GM06990 (cell line): ENCODE measurements around the gene FGFR2.

Source experiments
- DNase-seq: peaks from one replicate; pipeline ENCODE4 v3.0.0-alpha.2; 2011; ENCODE audit not compliant: insufficient read length; ENCODE audit errors: extremely low read depth
- H3K27me3 ChIP-seq: replicated peaks from 2 replicates; pipeline ENCODE4 v1.6.0; 2011; ENCODE audit warnings: low read length; ENCODE audit not compliant: control insufficient read depth, insufficient read depth
- H3K36me3 ChIP-seq: 2 replicates; pipeline ENCODE4 v1.5.1; 2011; ENCODE audit warnings: low read length; ENCODE audit not compliant: control insufficient read depth, insufficient read depth
- H3K4me3 ChIP-seq: replicated peaks from 2 replicates; pipeline ENCODE4 v1.5.1; 2011; ENCODE audit warnings: low read depth, mild to moderate bottlenecking, control low read depth, low read length
- TF ChIP-seq, protein P1 (sequence below): IDR thresholded peaks from 2 replicates; pipeline ENCODE4 v1.5.1; 2011; ENCODE audit warnings: low read length, control low read depth, mild to moderate bottlenecking, inconsistent platforms; ENCODE audit not compliant: insufficient read depth, poor library complexity, severe bottlenecking

FGFR2 gene

DNA sequence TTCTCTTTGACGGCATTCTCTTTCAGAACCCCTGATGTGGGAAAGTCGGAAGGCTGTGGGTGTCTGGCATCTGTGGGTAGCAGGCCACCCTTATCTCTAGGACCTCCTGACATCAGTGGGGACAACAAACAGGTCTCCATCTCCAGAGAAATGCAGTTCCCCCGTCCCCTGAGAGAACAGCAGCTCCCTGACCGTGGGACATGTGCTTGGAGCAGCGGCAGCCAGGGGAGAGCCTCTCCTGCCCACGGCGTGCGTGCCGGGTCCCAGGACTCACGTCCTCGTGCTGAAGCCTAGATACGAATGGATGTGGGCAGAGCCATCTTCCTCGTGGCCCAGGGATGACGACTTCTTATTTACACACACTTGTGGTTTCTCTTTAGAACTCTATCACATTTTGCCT is 133.0 kb downstream of the FGFR2 start:
- DNase-seq = no peak
- Histone ChIP-seq H3K27me3 (no peaks in the 10 kb centered on the region), H3K36me3 (no peaks in the 10 kb centered on the region), H3K4me3 (no peak overlapping the region)
- TF ChIP-seq, protein P1, sequence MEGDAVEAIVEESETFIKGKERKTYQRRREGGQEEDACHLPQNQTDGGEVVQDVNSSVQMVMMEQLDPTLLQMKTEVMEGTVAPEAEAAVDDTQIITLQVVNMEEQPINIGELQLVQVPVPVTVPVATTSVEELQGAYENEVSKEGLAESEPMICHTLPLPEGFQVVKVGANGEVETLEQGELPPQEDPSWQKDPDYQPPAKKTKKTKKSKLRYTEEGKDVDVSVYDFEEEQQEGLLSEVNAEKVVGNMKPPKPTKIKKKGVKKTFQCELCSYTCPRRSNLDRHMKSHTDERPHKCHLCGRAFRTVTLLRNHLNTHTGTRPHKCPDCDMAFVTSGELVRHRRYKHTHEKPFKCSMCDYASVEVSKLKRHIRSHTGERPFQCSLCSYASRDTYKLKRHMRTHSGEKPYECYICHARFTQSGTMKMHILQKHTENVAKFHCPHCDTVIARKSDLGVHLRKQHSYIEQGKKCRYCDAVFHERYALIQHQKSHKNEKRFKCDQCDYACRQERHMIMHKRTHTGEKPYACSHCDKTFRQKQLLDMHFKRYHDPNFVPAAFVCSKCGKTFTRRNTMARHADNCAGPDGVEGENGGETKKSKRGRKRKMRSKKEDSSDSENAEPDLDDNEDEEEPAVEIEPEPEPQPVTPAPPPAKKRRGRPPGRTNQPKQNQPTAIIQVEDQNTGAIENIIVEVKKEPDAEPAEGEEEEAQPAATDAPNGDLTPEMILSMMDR = no peak

DNA sequence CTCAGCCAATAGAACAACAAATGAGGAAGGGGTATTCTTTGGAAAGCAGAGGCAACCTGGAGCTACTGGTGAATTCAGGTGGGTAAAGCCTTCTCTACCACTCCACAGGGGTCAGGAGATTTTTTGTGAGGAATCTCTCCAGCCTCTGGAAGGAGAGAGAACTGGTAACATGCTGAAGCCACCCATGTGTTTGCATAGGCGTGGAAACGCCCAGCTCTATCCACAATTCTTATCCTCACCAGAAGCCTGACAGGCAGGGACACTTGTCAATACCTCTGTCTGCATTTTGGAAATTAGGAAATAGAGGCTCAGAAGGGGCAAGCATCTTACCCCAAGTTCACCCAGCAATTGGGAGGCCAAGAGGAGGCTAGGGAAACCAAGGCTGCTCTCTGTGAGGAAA is 133.7 kb downstream of the FGFR2 start:
- Histone ChIP-seq H3K36me3 (no peaks in the 10 kb centered on the region), H3K4me3 (no peak overlapping the region), H3K27me3 (no peaks in the 10 kb centered on the region)
- TF ChIP-seq, protein P1 = no peak
- no peak for DNase-seq

DNA sequence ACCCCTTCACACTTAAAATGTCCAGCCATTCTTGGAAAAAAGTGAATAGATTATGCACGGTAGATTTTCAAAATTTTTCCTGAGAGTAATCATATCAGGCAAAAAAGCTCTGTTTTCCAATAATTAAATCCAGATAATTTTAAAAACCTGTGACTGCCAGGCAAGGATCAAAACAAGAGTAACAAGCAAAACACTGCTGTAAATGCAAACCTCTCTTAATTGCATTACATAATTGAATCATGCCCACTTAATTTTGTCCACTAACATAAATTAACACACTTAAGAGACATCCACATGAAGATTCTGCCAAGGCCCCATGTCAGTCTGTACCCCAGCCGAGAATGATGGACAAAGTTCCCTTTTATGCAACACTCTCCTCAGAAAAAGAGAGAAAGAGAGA is 135.3 kb downstream of the FGFR2 start:
- TF ChIP-seq, protein P1 = no peak
- no peak overlapping the region for H3K4me3 ChIP-seq
- no peaks in the 10 kb centered on the region for H3K27me3 ChIP-seq
- DNase-seq = no peak
- no peaks in the 10 kb centered on the region for H3K36me3 ChIP-seq

DNA sequence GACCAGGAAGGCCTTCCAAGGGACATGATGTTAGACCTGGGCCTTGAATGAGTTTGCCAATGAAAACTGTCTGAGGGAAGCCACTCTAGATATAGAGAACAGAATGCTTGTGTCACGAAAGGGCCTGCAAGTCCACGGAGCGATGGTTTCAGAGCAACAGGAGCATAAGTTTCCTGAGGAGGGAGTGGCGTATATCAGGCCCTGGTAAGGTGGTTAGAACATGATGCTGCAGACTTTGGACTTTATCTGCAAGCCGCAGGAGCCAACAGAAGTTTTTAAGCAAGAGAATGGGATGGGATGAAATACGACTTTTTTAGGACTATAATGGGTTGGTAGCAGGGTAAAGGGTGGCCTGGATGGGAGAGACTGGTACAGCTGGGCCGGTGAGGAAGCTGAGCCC is 136.0 kb downstream of the FGFR2 start:
- no peaks in the 10 kb centered on the region for H3K27me3 ChIP-seq
- no peak for DNase-seq
- TF ChIP-seq, protein P1 = no peak

DNA sequence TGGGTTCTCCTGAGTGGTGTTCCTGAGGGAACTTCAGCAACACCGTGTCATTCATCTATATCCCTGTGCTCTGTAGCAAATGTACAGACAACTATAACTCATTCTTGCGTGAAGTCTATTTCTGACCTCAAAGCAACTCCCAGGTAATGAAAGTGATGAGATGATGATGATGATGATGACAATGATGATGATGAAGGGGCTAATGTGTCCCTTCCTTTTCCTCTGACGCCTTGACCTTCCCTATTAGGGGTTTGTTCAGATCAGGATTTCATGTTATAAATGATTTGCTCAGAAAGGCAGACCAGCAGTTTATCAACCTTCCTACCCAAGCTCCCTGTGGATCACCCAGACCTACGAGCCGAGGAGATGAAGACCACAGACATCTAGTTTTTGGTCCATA is 136.9 kb downstream of the FGFR2 start:
- no peak for DNase-seq
- Histone ChIP-seq H3K27me3 (no peaks in the 10 kb centered on the region), H3K4me3 (no peak overlapping the region), H3K36me3 (no peaks in the 10 kb centered on the region)
- TF ChIP-seq, protein P1 = no peak

More for the DNA sequence above, 136.0 kb downstream of the FGFR2 start:
- no peak overlapping the region for H3K4me3 ChIP-seq
- H3K36me3 ChIP-seq = no peaks in the 10 kb centered on the region

DNA sequence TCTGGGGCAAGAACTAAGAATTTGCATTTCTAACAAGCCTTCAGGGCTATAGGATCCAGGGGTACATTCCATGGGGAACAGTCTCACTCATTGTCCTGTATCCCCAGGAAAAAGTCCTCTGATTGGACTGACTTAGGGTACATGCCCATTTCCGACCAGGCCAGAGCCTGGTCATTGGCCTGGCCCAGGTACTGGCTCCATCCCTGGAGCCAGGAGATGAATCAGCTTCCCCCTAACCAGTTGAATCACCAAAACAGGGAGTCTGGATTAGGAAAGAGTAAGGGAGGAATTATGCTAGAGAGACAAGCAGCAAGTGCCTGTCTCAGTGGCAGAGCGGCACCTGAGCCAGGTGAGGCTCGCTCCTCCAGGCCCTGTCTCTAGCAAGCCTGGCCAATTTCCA is 137.5 kb downstream of the FGFR2 start:
- H3K27me3 ChIP-seq = no peaks in the 10 kb centered on the region
- H3K4me3 ChIP-seq = no peak overlapping the region
- TF ChIP-seq, protein P1 = no peak
- H3K36me3 ChIP-seq = no peaks in the 10 kb centered on the region
- no peak for DNase-seq
